ENCODE measurements around the gene ZNF746. TPM values are rescaled to one million over a fixed set of nuclear protein-coding genes. Genes with fewer than 3 reads are reported as not detected.

The ZNF746 gene
- total RNA-seq, 2 experiments from 2014 or later = 12.6 to 13.0 TPM

- peaks cover 16% of the 10 kb centered on the region for H3K36me3 Mint-ChIP-seq (ENCODE audit: low read depth)
- no peak for TF ChIP-seq CTCF (IDR thresholded peaks at IDR 0.05)
- no peak for DNase-seq
- peaks cover 20% of the 10 kb centered on the region for H3K4me1 Mint-ChIP-seq (ENCODE audit: low read depth)
- ChIA-PET CTCF (no interaction called here), POLR2A (no interaction called here)
- no peaks in the 10 kb centered on the region for H3K27me3 Mint-ChIP-seq
- H3K27ac Mint-ChIP-seq = no peak overlapping the region
- intact Hi-C loops (cut with micrococcal nuclease) = no loop called here
- no peaks in the 10 kb centered on the region for H3K9me3 Mint-ChIP-seq
- no peak overlapping the region for H3K4me3 Mint-ChIP-seq
- ATAC-seq = no peak
Observed at GRCh38 chr7:149456506-149457421, 40.8 kb downstream of the ZNF746 start.

- peaks cover 14% of the 10 kb centered on the region for H3K4me1 Mint-ChIP-seq (ENCODE audit: low read depth)
- intact Hi-C loops (cut with micrococcal nuclease) = no loop called here
- no peaks in the 10 kb centered on the region for H3K9me3 Mint-ChIP-seq
- CTCF ChIA-PET = interaction anchor here (1.2 kb wide), 1 partner anchor 15 kb away, joined by 3 read pairs; no protein-coding TSS in a partner anchor
- TF ChIP-seq CTCF (IDR thresholded peaks at IDR 0.05) = no peak
- H3K36me3 Mint-ChIP-seq (ENCODE audit: low read depth) = peaks cover 24% of the 10 kb centered on the region
- no peak for DNase-seq
- no peak overlapping the region for H3K4me3 Mint-ChIP-seq
- POLR2A ChIA-PET = interaction anchor here (0.6 to 1.5 kb wide), 2 partner anchors 15 to 319 kb away, joined by 3 to 5 read pairs; no protein-coding TSS in a partner anchor
- no peaks in the 10 kb centered on the region for H3K27me3 Mint-ChIP-seq
- ATAC-seq = no peak
- no peak overlapping the region for H3K27ac Mint-ChIP-seq
Observed at GRCh38 chr7:149455175-149455950, 42.2 kb downstream of the ZNF746 start.

GRCh38 chr7:149454750-149455149, 42.9 kb downstream of the ZNF746 start:
- no peak overlapping the region for H3K27ac Mint-ChIP-seq
- H3K36me3 Mint-ChIP-seq (ENCODE audit: low read depth) = peaks cover 28% of the 10 kb centered on the region
- no peaks in the 10 kb centered on the region for H3K27me3 Mint-ChIP-seq
- H3K4me1 Mint-ChIP-seq (ENCODE audit: low read depth) = peaks cover 14% of the 10 kb centered on the region
- intact Hi-C loops (cut with micrococcal nuclease) = no loop called here
- POLR2A ChIA-PET = interaction anchor here (1.5 kb wide), 1 partner anchor 14 kb away, joined by 5 read pairs; no protein-coding TSS in a partner anchor
- CTCF ChIA-PET = interaction anchor here (0.9 to 1.2 kb wide), 2 partner anchors 12 to 14 kb away, joined by 3 read pairs; no protein-coding TSS in a partner anchor
- DNase-seq = no peak
- no peak for ATAC-seq
- no peak for TF ChIP-seq CTCF (IDR thresholded peaks at IDR 0.05)
- no peak overlapping the region for H3K4me3 Mint-ChIP-seq
- H3K9me3 Mint-ChIP-seq = no peaks in the 10 kb centered on the region

GRCh38 chr7:149454006-149454405, 43.6 kb downstream of the ZNF746 start:
- peaks cover 34% of the 10 kb centered on the region for H3K36me3 Mint-ChIP-seq (ENCODE audit: low read depth)
- intact Hi-C loops (cut with micrococcal nuclease) = no loop called here
- ATAC-seq (no peak), DNase-seq (no peak)
- ChIA-PET CTCF (interaction anchor here (0.9 to 1.2 kb wide), 2 partner anchors 13 to 14 kb away, joined by 3 read pairs; no protein-coding TSS in a partner anchor), POLR2A (interaction anchor here (1.5 kb wide), 1 partner anchor 14 kb away, joined by 5 read pairs; no protein-coding TSS in a partner anchor)
- no peaks in the 10 kb centered on the region for H3K9me3 Mint-ChIP-seq
- H3K4me1 Mint-ChIP-seq (ENCODE audit: low read depth) = peaks cover 13% of the 10 kb centered on the region
- H3K27ac Mint-ChIP-seq = no peak overlapping the region
- H3K4me3 Mint-ChIP-seq = no peak overlapping the region
- TF ChIP-seq CTCF (IDR thresholded peaks at IDR 0.05) = no peak
- H3K27me3 Mint-ChIP-seq = no peaks in the 10 kb centered on the region

Measured in activated CD8-positive, alpha-beta T cell treated with anti-CD3 and anti-CD28 coated beads for 36 hours (primary cell).